ENCODE measurements around the gene COQ4.

COQ4 gene

DNA sequence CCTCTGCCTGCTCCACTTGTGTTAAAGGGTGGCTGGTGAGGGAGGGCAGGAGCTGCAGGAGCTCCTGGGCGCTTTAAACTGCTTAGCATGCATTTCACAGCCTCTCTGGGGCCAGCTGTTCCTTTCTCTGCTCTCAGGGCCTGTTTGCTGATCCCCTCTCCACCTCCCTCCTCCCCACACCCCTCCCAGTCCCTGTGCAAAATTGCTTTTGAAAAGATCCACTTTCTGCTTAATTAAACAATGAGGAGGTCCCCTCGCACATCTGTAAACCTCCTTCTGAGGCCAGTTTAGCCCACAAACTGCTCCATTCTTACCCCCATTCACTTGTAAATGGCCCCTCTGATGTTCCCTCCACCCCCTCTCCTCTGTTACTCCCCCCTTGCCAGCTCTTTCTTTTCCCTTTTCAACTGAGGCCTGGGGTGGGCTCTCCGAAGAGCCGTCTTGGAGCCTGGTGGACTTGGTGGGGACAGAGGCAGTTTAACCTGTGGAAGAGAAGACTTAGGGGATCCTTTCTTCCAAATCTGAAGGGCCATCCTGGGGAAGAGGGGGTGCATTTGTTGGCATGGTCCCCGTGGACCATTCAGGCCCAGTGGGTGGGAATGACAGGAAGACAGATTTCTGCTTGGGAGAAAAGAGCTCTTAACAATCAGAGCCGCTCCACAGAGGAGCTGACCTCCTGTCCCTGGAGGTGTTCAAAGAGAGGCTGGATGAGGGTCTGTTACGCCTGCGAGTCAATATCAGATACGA is 60.5 kb downstream of the COQ4 start:
- DNase-seq = no peak

Measured in activated CD8-positive, alpha-beta memory T cell treated with anti-CD3 and anti-CD28 coated beads, Interleukin-2, amount 50 U/mL, for 4 hours (primary cell).